GM18870 (cell line): ENCODE data around the gene CHAF1A.

ENCODE experiments used
- ATAC-seq: cut with Tn5 transposase; IDR thresholded peaks from one replicate; pipeline ENCODE4 v1.9.1; 2021; ENCODE audit warnings: moderate library complexity; ENCODE audit not compliant: unreplicated experiment

CHAF1A gene, protein sequence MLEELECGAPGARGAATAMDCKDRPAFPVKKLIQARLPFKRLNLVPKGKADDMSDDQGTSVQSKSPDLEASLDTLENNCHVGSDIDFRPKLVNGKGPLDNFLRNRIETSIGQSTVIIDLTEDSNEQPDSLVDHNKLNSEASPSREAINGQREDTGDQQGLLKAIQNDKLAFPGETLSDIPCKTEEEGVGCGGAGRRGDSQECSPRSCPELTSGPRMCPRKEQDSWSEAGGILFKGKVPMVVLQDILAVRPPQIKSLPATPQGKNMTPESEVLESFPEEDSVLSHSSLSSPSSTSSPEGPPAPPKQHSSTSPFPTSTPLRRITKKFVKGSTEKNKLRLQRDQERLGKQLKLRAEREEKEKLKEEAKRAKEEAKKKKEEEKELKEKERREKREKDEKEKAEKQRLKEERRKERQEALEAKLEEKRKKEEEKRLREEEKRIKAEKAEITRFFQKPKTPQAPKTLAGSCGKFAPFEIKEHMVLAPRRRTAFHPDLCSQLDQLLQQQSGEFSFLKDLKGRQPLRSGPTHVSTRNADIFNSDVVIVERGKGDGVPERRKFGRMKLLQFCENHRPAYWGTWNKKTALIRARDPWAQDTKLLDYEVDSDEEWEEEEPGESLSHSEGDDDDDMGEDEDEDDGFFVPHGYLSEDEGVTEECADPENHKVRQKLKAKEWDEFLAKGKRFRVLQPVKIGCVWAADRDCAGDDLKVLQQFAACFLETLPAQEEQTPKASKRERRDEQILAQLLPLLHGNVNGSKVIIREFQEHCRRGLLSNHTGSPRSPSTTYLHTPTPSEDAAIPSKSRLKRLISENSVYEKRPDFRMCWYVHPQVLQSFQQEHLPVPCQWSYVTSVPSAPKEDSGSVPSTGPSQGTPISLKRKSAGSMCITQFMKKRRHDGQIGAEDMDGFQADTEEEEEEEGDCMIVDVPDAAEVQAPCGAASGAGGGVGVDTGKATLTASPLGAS

DNA sequence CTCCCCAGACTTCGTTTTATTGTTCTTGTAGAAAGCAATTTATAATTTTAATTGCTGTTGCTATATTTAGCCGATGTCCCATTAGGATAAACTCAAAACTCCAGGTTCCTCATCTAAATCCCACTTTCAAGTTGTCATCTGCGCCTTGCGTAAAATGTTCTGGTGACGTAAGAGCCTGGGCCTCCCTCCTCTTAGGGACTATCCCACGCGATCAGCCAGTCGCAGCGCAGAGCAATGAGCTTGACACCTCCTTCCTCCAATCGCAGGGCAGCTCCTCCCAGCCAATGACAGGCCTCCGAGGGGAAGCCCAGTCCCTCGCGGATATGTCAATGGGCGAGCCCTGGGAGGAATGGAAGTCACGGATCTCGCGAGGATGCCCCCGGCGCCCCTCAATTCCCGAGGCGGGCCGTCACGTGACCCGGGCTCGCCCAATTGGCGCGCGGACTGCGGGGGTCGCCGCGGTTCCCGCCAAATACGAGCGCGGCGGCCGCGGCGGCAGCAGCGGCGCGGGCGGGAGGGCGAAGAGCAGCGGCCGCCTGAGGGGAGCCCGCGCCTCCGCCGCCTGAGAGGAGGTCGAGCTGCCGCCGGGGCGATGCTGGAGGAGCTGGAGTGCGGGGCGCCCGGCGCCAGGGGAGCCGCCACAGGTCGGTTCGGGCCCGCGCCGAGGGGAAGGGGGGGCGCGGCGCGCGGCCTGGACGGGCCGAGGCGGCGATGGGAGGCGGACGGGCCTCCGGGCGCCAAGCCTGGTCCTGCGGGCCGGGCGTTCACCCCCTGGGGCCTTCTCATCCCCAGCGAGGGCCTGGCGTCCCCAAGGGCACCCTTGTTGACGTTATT, at the start of gene CHAF1A:
CHAF1A (plus strand) TSS at position 470 of the 834 bp plus-strand sequence; CDS start at position 593, 123 bp downstream.
- ATAC-seq: peak; percentile 83

DNA sequence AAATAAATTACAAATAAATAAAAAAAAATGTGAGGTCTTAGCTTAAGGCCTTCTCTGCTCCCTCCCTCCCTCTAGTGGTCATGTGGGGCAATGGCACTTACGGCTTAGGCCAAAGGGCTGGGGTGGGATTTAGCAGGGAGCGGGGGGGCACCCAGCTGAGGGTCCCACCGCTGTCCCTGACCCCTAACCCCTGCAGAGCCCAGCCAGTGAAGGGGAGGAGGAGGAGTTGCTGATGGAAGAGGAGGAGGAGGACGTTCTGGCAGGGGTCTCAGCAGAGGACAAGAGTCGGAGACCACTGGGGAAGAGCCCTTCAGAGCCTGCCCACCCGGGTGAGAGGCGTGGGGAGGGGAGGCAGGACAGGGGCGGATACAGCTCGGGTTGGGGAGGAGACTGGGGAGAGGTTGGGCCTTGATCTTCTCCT, 49.7 kb upstream of the CHAF1A start:
- no peak for ATAC-seq

DNA sequence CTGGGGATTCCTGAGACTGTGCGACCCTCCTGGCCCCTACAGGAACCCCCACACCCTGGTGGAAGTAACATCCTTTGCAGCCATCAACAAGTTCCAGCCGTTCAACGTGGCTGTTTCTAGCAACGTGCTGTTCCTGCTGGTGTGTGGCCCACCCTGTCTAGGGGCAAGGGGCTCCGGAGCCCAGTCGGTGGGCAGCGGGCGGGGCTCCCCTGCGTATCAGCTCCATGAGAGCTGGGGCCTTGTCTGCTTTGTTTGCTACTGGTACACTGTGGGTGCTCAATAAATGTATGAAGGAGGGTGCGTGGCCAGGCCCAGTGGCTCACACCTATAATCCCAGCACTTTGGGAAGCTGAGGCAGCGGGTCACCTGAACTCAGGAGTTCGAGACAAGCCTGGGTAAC, 48.2 kb upstream of the CHAF1A start:
- ATAC-seq: no peak

DNA sequence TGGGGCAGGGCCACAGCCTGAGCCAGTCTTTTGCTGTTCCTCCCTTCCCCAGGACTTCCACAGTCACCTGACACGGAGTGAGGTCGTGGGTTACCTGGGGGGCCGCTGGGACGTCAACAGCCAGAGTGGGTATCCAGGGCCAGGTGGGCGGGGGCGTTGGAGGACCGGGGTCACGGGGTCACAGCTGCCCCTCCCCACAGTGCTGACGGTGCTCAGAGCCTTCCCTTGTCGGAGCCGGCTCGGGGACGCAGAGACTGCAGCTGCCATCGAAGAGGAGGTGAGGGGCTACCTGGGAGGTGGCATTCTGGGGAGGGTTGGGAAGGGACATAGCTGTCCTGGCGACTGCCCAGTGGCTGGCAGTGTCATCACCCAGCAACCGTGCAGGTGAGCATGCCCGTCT, 47.5 kb upstream of the CHAF1A start:
- no peak for ATAC-seq

DNA sequence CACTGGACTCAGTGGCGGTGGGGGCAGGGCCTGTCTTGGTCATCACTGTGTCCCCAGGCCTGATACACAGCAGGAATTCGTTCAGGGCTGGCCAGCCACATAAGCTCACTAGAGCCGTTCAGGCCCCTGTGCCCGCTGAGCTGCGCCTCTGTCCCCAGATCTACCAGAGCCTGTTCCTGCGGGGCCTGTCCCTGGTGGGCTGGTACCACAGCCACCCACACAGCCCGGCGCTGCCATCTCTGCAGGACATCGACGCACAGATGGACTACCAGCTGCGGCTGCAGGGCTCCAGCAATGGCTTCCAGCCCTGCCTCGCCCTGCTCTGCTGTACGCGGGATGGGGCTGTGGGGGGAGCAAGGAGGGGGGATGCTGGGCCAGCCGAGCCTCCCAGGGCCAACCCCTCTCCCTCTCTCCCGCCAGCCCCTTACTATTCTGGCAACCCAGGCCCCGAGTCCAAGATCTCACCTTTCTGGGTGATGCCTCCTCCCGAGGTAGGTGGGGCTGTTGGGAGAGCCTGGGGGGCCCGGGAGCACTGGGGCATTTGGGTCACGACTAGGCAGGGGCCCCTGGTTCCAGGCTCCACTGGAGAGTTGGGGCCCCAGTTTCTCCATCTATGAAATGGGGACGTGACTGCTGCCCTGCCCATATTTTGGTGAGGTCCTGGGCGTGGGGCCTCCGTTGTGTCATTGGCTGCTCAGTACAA, 45.2 kb upstream of the CHAF1A start:
- ATAC-seq: no peak

DNA sequence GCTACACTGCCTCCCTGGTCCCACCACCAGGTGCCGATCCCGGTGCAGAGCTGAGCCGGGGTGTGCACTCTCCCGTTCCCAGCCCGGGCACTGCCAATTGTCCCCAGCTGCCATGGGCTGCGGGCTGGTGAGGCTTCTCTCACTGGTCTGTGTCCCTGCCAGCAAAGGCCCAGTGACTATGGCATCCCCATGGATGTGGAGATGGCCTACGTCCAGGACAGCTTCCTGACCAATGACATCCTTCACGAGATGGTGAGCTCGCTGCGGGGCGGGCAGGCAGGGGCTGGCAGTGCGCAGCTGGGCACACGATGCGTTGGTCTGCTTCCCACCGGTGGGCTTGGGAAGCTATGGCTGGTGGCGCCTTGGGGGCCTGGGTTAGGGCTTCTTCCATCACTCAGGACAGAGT, 44.5 kb upstream of the CHAF1A start:
- no peak for ATAC-seq

DNA sequence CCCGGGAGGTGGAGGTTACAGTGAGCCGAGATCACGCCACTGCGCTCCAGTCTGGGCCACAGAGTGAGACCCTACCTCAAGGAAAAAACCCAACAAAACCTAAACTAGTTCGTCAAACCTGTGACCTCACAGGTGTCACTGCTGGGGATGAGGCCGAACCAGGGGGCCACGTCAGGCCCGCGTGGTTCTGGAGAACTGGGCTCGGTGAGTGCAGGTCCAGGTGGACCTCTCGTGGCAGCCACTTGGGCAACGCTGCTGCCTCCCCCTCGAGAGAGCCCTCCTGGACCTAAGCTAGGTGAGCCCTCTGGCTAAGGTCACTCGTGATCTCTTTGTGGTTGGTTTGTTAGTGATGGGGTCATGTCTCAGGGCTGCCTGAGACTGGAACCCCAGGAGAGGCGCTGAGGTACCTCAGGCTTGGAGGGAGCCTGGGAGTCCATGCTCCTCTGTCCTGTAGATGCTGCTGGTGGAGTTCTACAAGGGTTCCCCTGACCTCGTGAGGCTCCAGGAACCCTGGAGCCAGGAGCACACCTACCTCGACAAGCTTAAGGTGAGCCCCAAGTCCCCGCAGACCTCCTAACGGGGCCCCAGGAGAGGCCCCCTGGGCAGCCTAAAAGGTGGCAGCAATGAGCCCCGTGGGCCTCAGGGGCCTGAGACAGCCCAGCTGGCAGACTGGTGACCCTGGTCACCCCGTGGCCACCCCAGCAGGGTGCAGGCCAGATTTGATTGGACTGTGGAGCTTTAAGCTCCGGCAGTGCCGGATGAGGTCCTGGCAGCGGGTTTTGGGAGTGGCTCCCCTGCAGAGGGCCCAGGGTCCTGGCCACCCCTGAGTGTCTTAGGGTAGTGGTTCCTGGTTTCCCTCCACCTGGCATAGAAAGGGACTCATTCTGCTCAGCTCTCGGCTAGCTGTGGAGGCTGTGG, 43.5 kb upstream of the CHAF1A start:
- ATAC-seq: no peak

DNA sequence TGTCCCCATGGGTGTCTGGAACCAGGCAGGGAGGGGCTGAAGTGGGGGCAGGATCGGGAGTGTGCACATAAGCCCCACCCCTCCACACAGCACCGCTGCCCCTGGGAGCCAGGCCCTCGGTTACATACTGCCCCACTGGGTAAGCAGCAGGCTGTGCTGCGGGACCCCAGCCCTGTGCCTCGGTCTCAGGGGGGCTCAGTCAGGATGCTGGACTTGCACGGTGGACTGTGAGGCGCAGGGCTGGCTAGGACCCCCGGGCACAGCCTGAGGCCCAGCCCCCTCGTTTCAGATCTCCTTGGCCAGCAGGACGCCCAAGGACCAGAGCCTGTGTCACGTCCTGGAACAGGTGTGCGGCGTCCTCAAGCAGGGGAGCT, 42.8 kb upstream of the CHAF1A start:
- no peak for ATAC-seq

DNA sequence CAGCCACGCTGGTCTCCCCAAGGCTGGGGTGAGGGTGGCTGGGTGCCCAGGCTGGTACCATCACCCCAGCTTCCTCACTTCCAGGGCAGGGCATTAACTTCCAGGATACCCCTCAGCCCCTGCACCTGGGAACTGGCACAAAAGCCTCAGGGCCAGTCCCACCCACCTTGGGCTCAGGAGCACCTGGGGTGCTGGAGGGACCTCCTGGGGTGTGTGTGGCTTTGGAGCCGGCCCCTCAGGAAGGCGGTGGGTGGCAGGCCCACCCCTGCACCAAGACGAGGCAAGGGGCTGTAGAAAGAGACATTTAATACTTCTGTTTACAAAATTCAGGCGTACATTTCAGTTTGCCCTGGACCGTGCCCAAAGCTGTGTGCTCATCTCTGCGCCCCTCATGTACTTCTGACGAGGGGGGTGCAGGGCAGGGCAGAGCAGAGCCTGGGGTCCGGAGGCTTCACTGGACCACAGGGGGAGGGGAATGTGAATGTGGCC, 42.3 kb upstream of the CHAF1A start:
- no peak for ATAC-seq

DNA sequence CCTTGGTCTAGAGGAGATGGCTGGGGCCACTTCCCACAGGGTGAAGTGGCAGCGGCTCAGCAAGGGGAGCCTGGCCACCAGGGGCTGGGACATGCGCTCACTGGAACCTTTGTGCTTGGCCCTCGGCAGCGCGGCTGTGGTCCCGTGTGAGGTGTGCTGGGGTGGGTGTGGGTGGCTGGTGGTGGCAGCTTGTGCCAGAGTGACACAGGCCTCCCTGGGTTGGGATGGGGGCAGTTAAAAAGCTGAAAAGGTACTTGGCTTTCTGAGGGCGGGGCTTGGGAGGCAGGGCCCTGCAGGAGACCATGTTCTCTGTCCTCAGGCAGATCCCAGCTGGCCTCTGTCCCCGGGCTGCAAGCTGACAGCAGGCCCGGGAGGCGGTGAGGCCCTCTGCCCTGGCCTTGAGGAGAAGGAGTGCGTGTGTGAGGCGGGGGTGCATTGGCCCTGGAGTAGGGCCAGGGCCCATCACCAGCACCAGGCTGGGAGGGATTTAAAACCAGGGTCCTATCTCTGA, 41.7 kb upstream of the CHAF1A start:
- ATAC-seq: no peak

DNA sequence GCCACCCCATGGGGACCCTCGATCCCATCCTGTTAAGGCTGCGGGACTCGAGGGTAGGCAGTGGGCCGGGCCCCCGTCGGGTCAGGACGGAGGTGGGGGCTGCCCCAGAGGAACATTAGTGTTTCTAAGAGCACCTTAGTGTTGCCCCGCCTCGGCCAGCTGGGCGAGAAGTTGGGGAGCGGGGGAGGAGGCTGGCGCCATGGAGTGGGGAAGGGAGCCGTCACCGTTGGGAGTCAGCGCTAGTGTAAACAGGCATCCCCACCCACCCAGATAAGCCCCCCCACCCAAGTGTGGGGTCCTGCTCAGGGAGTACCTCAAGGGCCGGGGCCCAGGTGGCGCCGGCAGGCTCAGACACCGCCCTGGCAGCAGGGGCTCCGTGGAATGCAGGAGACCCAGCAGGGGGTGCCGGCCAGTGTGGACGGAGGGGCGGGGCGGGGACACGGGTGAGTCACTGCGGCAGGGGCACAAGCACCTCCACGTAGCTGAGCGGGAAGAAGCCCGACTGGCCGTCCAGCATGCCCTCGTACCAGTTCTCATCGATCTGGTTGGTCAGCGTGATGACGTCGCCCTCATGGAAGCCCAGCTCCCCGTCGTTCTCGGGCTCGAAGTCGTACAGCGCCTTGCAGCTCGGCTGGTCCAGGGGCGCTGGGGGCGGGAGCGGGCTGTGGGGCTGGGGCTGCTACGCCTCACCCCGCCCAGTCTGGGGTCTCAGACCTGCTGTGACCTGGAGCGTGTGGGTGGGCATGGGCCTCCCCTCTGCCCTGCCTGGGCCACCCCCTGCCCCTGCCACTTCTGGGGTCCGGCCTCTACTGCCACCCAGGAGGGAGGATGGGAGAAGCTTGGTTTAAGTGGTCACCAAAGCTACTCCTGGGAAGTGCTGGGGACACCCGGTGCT, 41.0 kb upstream of the CHAF1A start:
- ATAC-seq: no peak

DNA sequence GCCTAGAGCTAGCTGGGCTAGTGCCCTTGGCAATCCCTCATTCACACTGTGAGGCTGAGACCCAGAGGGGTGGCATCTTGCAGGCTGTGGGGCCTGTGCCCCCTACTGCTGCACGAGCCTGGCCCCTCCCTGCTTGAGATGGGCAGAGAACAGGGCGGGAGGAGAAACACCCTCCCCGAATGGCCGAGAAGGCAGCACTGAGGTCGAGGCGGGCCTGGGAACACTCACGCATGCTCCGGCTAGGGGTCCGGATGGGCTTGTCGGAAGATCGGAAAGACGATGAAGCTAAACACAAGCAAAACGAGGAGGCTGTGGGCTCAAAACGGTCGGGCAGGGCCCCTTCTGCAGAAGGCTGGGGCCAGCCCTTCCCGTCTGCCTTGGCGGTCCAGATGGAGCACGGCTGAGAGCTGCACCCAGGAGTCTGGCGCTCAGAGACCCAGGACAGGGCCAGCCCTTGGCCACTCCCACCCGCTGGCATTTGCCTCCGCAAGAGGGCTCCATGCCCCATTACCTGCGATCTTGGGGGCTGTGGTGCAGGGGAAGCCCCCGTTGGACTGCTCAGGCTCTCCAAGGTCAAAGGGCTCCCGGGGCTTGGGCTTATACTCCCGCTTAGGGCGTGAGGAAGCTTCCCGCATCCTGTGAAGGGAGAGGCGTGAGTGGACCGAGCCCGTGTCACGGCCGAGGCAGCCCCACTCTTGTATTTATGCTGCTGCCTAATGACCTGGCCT, 40.2 kb upstream of the CHAF1A start:
- no peak for ATAC-seq

DNA sequence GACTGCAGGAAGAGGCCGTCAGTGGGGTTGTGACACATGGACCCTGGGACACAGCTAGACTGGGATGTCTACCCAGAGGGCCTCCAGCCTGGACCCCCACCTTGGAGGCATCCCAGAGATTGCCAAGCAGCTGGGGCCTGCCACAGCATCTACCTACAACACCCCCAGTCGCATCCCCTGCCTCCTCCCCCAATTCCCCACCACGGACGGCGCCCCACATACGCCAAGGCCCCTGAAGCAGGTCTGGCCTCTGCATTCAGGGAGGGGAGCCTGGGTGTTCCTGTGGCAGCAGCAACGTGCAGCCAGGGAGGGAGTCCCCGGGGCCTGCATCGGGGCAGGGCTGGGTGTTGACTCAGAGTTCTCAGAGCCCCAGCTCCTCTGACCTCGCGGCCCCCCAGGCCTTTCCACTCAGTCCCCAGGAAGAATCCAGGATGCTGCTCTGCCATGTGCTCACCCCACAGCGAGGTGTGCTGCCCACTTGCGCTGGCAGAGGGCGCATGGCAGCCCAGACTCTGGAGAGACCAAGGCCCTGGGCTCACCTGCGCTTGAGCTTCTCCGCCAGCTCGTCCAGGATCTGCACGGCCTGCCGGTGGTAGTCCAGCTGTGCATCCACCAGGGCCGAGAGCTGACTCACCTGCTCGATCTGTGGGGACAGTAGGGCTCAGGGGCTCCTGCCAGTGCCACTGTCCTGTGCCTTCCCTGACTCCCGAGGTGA, 39.5 kb upstream of the CHAF1A start:
- ATAC-seq: no peak

DNA sequence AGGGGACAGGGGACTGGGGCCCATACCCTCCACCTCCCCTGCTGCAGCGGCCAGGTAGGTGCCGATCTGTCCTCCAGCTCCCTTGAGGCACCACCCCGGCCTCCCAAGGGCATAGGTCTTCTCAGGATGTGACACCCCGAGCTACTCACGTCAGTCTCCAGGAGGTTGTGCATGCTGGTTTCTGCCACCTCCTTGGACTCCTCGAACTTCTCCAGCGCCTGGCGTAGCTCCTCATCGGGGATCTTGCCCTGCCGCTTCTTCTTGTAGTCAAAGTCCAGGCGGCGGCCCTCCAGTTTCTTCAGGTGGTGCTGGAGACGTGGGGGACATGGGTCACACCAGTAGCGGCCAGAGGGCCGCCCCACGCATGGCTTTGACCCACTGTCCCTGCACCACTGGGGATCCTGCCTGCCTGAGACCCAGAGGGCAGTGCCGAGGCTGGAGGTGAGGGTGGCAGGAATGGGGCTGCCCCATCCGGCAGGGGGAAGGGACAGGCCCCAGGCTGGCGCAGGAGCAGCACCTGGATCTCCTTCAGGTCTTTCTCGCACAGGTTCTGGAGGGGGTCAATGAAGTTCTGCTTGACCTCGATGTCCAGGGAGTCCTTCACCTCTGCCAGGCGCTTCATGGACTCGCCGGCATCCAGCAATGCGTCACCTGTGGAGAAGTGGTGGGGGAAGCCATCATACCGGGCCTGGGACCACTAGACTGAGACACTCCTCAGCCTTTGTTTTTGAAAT, 38.7 kb upstream of the CHAF1A start:
- no peak for ATAC-seq

DNA sequence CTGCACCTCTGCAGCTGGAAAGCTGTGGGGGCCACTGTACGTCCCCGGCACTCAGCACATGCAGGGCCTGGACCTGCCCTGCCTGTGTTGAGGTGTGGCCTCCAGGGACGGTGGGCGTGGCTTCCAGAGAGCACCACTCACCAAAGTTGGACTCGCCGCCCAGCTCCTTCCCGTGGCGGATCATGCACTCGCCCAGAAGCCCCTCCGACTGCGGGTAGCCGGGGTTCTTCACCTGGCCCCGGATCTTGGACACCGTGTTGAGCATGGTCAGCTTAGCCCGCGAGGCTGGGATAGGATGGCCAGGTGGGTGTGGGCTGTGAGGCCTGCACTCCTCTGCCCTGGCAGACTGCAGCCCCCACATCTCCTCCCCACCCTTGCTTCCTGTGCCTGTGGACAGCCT, 37.1 kb upstream of the CHAF1A start:
- ATAC-seq: no peak
